GM12892 (cell line): ENCODE data around the gene CBR4.
"Not testable (repeated sequence)": the region's sequence is repeated elsewhere in the genome, so short reads cannot be mapped to it uniquely, and the experiment has no call there.

Experiments
- DNase-seq: peaks from one replicate; pipeline ENCODE4 v3.0.0; 2011; ENCODE audit not compliant: insufficient read length
- FAIRE-seq: peaks from 2 replicates; lab custom pipeline; 2011; peaks lifted over from hg19 to GRCh38; lab: Jason Lieb, UNC
- POLR2A ChIP-seq: IDR thresholded peaks from 2 replicates; pipeline ENCODE4 v1.6.1; 2011; ENCODE audit warnings: low read depth, low read length, control low read depth
- POLR2AphosphoS5 ChIP-seq: IDR thresholded peaks from 2 replicates; pipeline ENCODE4 v1.6.1; 2011; ENCODE audit warnings: low read depth, low read length, control low read depth
- TAF1 ChIP-seq: IDR thresholded peaks from 2 replicates; pipeline ENCODE4 v1.6.1; 2011; ENCODE audit warnings: low read depth, mild to moderate bottlenecking, control low read depth, low read length, borderline replicate concordance

Gene CBR4

GRCh38 chr4:169045862-169046584 is 36.0 kb upstream of the CBR4 start:
- no peak for TF ChIP-seq TAF1
- no peak for DNase-seq
- FAIRE-seq, result no peak

DNA sequence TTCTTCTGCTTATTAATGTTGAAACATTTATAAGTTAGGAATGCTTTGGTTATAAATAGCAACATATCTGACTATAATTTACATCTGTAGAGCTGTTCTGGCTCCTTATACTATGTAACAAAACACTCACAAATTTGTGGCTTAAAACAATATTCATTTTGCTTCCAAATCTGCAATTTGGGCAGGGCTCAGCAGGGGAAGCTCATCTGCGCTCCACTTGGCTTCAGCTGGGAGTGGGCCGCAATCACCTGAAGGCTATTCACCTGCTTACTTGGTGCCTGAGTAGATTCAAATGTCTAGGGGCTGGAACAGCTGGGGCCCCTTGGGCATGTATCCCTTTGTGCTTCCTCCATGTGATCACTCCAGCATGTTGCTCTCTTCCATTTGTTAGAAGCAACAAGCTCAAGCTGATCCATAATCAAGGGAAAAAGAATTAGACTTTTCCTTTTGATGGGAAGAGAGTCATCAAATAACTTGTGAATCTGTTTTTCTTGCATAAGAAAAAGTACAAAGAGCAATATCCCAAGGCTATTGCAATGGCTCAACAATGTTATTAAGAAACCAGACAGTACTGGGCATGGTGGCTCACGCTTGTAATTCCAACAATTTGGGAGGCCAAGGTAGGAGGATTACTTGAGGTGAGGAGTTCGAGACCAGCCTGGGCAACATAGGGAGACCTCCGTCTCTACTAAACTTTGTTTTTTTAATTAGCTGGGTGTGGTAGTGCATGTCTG is 34.8 kb upstream of the CBR4 start:
- DNase-seq, result no peak
- TF ChIP-seq POLR2AphosphoS5 (no peak), TAF1 (no peak), POLR2A (no peak)
- no peak for FAIRE-seq

- FAIRE-seq, result no peak
- TF ChIP-seq TAF1 (no peak), POLR2A (no peak), POLR2AphosphoS5 (no peak)
- no peak for DNase-seq
Measured at GRCh38 chr4:169042608-169043007, 32.6 kb upstream of the CBR4 start.

GRCh38 chr4:169040559-169041261 is 30.7 kb upstream of the CBR4 start:
- no peak for DNase-seq
- no peak for FAIRE-seq
- TF ChIP-seq POLR2AphosphoS5, result no peak
- TF ChIP-seq TAF1, result no peak
- no peak for TF ChIP-seq POLR2A

DNA sequence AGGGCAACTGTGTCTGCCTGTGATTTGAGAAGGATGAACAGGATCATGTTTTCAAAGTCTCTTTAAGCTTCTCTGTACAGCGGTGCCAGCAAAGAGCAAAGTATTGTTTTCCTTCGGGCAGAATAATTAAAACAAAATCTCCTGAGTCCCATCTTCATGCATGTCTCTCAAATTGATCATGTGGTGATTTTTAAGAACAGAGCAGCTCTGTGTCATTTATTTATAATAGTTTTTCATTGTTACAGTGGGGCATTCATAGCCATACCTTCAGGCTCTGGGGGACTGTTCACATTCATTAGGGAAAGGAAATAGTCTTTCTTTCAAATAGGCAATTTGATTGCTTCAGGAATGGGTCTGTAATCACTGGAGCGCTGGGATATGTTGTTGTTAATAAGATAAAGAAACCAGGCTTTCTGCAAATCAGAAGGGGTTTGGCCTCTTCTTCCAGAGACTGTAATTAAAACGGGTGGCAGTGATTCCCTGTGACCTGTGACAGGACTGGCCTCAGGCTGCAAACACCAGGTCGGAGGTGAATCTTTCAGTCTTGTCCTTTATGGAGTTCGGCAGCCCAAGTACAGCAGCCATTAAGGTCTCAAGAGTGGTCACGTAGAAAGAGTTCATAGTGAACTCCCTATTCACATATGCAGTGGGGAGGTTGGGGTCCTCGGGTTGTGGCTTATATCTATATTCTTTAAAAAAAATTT is 29.3 kb upstream of the CBR4 start:
- TF ChIP-seq POLR2A (no peak), POLR2AphosphoS5 (no peak), TAF1 (no peak)
- DNase-seq (no peak), FAIRE-seq (no peak)

GRCh38 chr4:169037506-169037905 is 27.5 kb upstream of the CBR4 start:
- FAIRE-seq (no peak), DNase-seq (no peak)
- TF ChIP-seq TAF1, result no peak
- TF ChIP-seq POLR2A, result no peak
- TF ChIP-seq POLR2AphosphoS5, result no peak

DNA sequence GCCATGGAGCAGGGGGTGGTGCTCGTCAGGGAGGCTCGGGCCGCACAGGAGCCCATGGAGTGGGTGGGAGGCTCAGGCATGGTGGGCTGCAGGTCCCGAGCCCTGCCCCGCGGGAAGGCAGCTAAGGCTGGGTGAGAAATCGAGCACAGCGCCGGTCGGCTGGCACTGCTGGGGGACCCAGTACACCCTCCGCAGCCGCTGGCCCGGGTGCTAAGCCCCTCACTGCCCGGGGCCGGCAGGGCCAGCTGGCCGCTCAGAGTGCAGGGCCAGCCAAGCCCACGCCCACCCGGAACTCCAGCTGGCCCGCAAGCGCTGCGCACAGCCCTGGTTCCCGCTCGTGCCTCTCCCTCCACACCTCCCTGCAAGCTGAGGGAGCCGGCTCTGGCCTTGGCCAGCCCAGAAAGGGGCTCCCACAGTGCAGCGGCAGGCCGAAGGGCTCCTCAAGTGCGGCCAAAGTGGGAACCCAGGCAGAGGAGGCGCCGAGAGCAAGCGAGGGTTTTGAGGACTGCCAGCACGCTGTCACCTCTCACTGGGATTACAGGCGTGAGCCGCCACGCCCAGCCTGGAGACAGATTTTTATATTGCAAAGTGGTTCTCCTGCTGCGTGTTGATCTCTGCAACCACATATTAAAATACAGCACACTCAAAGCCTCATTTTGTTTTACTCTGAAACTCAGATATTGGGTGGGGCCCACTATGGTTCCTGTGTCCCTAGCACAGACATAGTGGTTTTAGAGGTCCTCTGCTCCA is 26.0 kb upstream of the CBR4 start:
- not testable (repeated sequence) for FAIRE-seq, DNase-seq

DNA sequence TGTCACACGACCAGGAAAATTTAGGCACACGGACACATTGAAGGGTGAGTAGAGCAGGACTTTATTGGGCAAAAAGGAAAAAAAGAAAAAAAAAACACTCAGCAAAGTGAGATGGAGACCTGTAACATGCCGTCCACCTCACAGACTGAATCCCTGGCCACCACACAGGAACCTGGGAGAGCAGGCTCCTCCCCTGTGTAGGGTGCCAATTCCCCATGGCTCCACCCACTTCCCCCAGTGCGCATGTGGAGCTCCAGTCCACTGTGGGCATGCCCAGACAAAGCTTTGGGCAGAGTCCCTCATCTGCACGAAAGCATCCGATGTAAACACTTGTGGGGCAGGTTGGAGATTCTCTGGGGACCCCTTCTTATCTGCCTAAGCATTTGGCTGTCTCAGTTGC is 23.6 kb upstream of the CBR4 start:
- TF ChIP-seq TAF1 (no peak), POLR2A (no peak), POLR2AphosphoS5 (no peak)
- no peak for DNase-seq
- FAIRE-seq, result no peak

- DNase-seq (no peak), FAIRE-seq (no peak)
- no peak for TF ChIP-seq POLR2AphosphoS5
- TF ChIP-seq POLR2A, result no peak
- TF ChIP-seq TAF1, result no peak
Measured at GRCh38 chr4:169032883-169033645, 23.0 kb upstream of the CBR4 start.

GRCh38 chr4:169032194-169032593 is 22.1 kb upstream of the CBR4 start:
- FAIRE-seq, result no peak
- DNase-seq, result no peak
- no peak for TF ChIP-seq TAF1

- DNase-seq, result no peak
- no peak for FAIRE-seq
- TF ChIP-seq POLR2A, result no peak
- TF ChIP-seq POLR2AphosphoS5, result no peak
- no peak for TF ChIP-seq TAF1
Measured at GRCh38 chr4:169031392-169031791, 21.3 kb upstream of the CBR4 start.
